HEK293 (cell line): Measurements from ENCODE around the gene MPHOSPH9.

Experiments
- CTCF ChIA-PET: fragments of 350-600 bp; formaldehyde crosslinking; extraction: SDS; loops from one replicate; lab custom pipeline; 2021; ENCODE audit warnings: antibody characterized with exemption; lab: Yijun Ruan, JAX
- POLR2A ChIA-PET: fragments of 300-600 bp; formaldehyde crosslinking; extraction: SDS; loops from one replicate; lab custom pipeline; 2020; ENCODE audit warnings: antibody characterized with exemption, inconsistent platforms; lab: Yijun Ruan, JAX
- H3K27ac ChIP-seq: fragments of 200-500 bp; sonication (Bioruptor generic); 2 replicates; pipeline ENCODE4 v1.5.1; 2014; ENCODE audit warnings: low read depth, low read length, control low read depth, inconsistent platforms; ENCODE audit errors: extremely low read depth
- H3K36me3 ChIP-seq, 2 experiments: fragments of 200-500 bp in 1 of 2; sonication (Bioruptor generic) in 1 of 2; 1 replicate in 1 of 2; 2 replicates in 1 of 2; pipeline ENCODE4 v1.5.1; 2014 to 2017; ENCODE audit warnings: inconsistent platforms in 2 of 2, low read length in 2 of 2; ENCODE audit not compliant: control insufficient read depth in 2 of 2, insufficient read depth in 1 of 2
- H3K4me1 ChIP-seq: fragments of 200-500 bp; sonication (Bioruptor generic); 2 replicates; pipeline ENCODE4 v1.5.1; 2014; ENCODE audit warnings: mild to moderate bottlenecking, low read length, inconsistent platforms; ENCODE audit not compliant: control insufficient read depth, insufficient read depth
- H3K4me3 ChIP-seq: 2 replicates; pipeline ENCODE4 v1.5.1; 2011; ENCODE audit warnings: low read depth, mild to moderate bottlenecking, control low read depth, low read length, moderate library complexity
- H3K9me3 ChIP-seq: fragments of 200-500 bp; sonication (Bioruptor generic); 2 replicates; pipeline ENCODE4 v1.5.1; 2014; ENCODE audit warnings: low read depth, low read length, inconsistent platforms; ENCODE audit not compliant: control insufficient read depth, insufficient read depth
- IKZF3 ChIP-seq: fragments of 450-650 bp; IDR thresholded peaks from 2 replicates; pipeline ENCODE4 v1.5.0; 2018; ENCODE audit warnings: missing biosample characterization, mild to moderate bottlenecking, missing genetic modification characterization, moderate library complexity
- PRDM10 ChIP-seq: fragments of 450-650 bp; formaldehyde crosslinking; IDR thresholded peaks from 2 replicates; pipeline ENCODE4 v1.5.1; 2016; ENCODE audit warnings: missing biosample characterization, missing genetic modification characterization
- RBAK ChIP-seq: fragments of 450-650 bp; formaldehyde crosslinking; IDR thresholded peaks from 2 replicates; pipeline ENCODE4 v1.5.1; 2016; ENCODE audit warnings: missing biosample characterization, missing genetic modification characterization
- SALL2 ChIP-seq: fragments of 450-650 bp; formaldehyde crosslinking; IDR thresholded peaks from 2 replicates; pipeline ENCODE4 v1.5.0; 2017; ENCODE audit warnings: missing biosample characterization, mild to moderate bottlenecking, missing genetic modification characterization, borderline replicate concordance
- WT1 ChIP-seq: fragments of 450-650 bp; formaldehyde crosslinking; IDR thresholded peaks from 2 replicates; pipeline ENCODE4 v1.5.1; 2016; ENCODE audit warnings: missing biosample characterization, missing genetic modification characterization
- YY2 ChIP-seq: fragments of 450-650 bp; formaldehyde crosslinking; IDR thresholded peaks from 2 replicates; pipeline ENCODE4 v1.5.1; 2016; ENCODE audit warnings: missing biosample characterization, missing genetic modification characterization
- ZFP69B ChIP-seq: fragments of 450-650 bp; formaldehyde crosslinking; IDR thresholded peaks from 2 replicates; pipeline ENCODE4 v1.5.1; 2016; ENCODE audit warnings: missing biosample characterization, missing genetic modification characterization
- ZNF133 ChIP-seq: fragments of 450-650 bp; formaldehyde crosslinking; IDR thresholded peaks from 2 replicates; pipeline ENCODE4 v1.5.1; 2016; ENCODE audit warnings: missing biosample characterization, missing genetic modification characterization
- ZNF174 ChIP-seq: fragments of 450-650 bp; formaldehyde crosslinking; IDR thresholded peaks from 2 replicates; pipeline ENCODE4 v1.5.0; 2017; ENCODE audit warnings: missing biosample characterization, mild to moderate bottlenecking, missing genetic modification characterization
- ZNF184 ChIP-seq: fragments of 450-650 bp; IDR thresholded peaks from 2 replicates; pipeline ENCODE4 v1.5.1; 2018; ENCODE audit warnings: missing biosample characterization, mild to moderate bottlenecking, missing genetic modification characterization
- ZNF2 ChIP-seq: fragments of 450-650 bp; formaldehyde crosslinking; IDR thresholded peaks from 2 replicates; pipeline ENCODE4 v1.5.1; 2016; ENCODE audit warnings: missing biosample characterization, missing genetic modification characterization
- ZNF214 ChIP-seq: fragments of 450-650 bp; formaldehyde crosslinking; IDR thresholded peaks from 2 replicates; pipeline ENCODE4 v1.5.1; 2017; ENCODE audit warnings: missing biosample characterization, mild to moderate bottlenecking, missing genetic modification characterization, borderline replicate concordance
- ZNF23 ChIP-seq: fragments of 450-650 bp; formaldehyde crosslinking; IDR thresholded peaks from 2 replicates; pipeline ENCODE4 v1.5.1; 2016; ENCODE audit warnings: missing biosample characterization, missing genetic modification characterization, borderline replicate concordance
- ZNF350 ChIP-seq: fragments of 450-650 bp; formaldehyde crosslinking; IDR thresholded peaks from 2 replicates; pipeline ENCODE4 v1.5.0; 2017; ENCODE audit warnings: missing biosample characterization, mild to moderate bottlenecking, missing genetic modification characterization
- ZNF521 ChIP-seq: fragments of 450-650 bp; formaldehyde crosslinking; IDR thresholded peaks from 2 replicates; pipeline ENCODE4 v1.5.1; 2017; ENCODE audit warnings: missing biosample characterization, mild to moderate bottlenecking, missing genetic modification characterization
- ZNF555 ChIP-seq: fragments of 450-650 bp; formaldehyde crosslinking; conservative IDR thresholded peaks from 2 replicates; pipeline ENCODE4 v1.5.1; 2017; ENCODE audit warnings: missing biosample characterization, mild to moderate bottlenecking, missing genetic modification characterization, inconsistent platforms
- ZNF626 ChIP-seq: fragments of 450-650 bp; sonication (Bioruptor Pico); formaldehyde crosslinking; IDR thresholded peaks from 2 replicates; pipeline ENCODE4 v1.5.1; 2018; ENCODE audit warnings: missing biosample characterization, missing genetic modification characterization, inconsistent platforms
- ZNF629 ChIP-seq: fragments of 450-650 bp; formaldehyde crosslinking; IDR thresholded peaks from 2 replicates; pipeline ENCODE4 v1.5.1; 2017; ENCODE audit warnings: missing biosample characterization, missing genetic modification characterization
- ZNF645 ChIP-seq: fragments of 450-650 bp; formaldehyde crosslinking; IDR thresholded peaks from 2 replicates; pipeline ENCODE4; 2016; ENCODE audit warnings: missing biosample characterization, missing genetic modification characterization
- ZNF704 ChIP-seq: fragments of 450-650 bp; formaldehyde crosslinking; IDR thresholded peaks from 2 replicates; pipeline ENCODE4 v1.5.1; 2016; ENCODE audit warnings: missing biosample characterization, missing genetic modification characterization
- ZNF747 ChIP-seq: fragments of 450-650 bp; formaldehyde crosslinking; IDR thresholded peaks from 2 replicates; pipeline ENCODE4 v1.5.1; 2016; ENCODE audit warnings: missing biosample characterization, missing genetic modification characterization
- ZNF830 ChIP-seq: fragments of 450-650 bp; IDR thresholded peaks from 2 replicates; pipeline ENCODE4 v1.5.0; 2018; ENCODE audit warnings: missing biosample characterization, missing genetic modification characterization, low read depth, mild to moderate bottlenecking, moderate library complexity
- ZSCAN30 ChIP-seq: fragments of 450-650 bp; IDR thresholded peaks from 2 replicates; pipeline ENCODE4 v1.5.1; 2018; ENCODE audit warnings: missing biosample characterization, mild to moderate bottlenecking, missing genetic modification characterization, moderate library complexity

The MPHOSPH9 gene

GRCh38 chr12:123266679-123267277, 33.8 kb upstream of the MPHOSPH9 start:
- H3K9me3 ChIP-seq: no peaks in the 10 kb centered on the region
- CTCF ChIA-PET: interaction anchor here (0.7 kb wide), 1 partner anchor 234 kb away, joined by 3 read pairs; no protein-coding TSS in a partner anchor
- TF ChIP-seq ZNF555 (tag by site-specific recombination) (no peak), ZNF2 (no peak), ZNF350 (tag by site-specific recombination) (no peak), ZNF747 (tag by site-specific recombination) (no peak), RBAK (no peak), IKZF3 (no peak), ZNF521 (no peak), WT1 (no peak), ZNF645 (tag by site-specific recombination) (no peak), YY2 (tag by site-specific recombination) (no peak), ZNF184 (tag by site-specific recombination) (no peak), ZNF133 (tag by site-specific recombination) (no peak), ZNF626 (no peak), ZFP69B (tag by site-specific recombination) (no peak), ZNF23 (tag by site-specific recombination) (no peak)
- TF ChIP-seq, all 188 proteins: peak for 0
- H3K27ac ChIP-seq: no peak overlapping the region
- H3K4me1 ChIP-seq: 0 out of 2 replicates have a peak, but pooled peaks cover 3% of the 10 kb centered on the region
- peaks cover 10 to 66% of the 10 kb centered on the region in 2 experiments; a peak in 2 of 3 replicates for H3K36me3 ChIP-seq
- no peak overlapping the region for H3K4me3 ChIP-seq
- POLR2A ChIA-PET: interaction anchor here (0.6 to 1.4 kb wide), 4 partner anchors 10 to 317 kb away, joined by 3 read pairs; partner anchors contain the start of gene TMED2

GRCh38 chr12:123265851-123266678, 33.1 kb upstream of the MPHOSPH9 start:
- ChIA-PET CTCF (interaction anchor here (0.7 kb wide), 1 partner anchor 234 kb away, joined by 3 read pairs; no protein-coding TSS in a partner anchor), POLR2A (interaction anchor here (0.6 to 1.4 kb wide), 3 partner anchors 9 to 99 kb away, joined by 3 read pairs; no protein-coding TSS in a partner anchor)
- TF ChIP-seq PRDM10: no peak
- no peak for TF ChIP-seq SALL2
- no peak for TF ChIP-seq ZSCAN30 (tag by site-specific recombination)
- no peak for TF ChIP-seq ZNF704 (tag by site-specific recombination)
- no peak for TF ChIP-seq ZNF830 (tag by site-specific recombination)
- no peak for TF ChIP-seq ZNF629 (tag by site-specific recombination)
- TF ChIP-seq ZNF214 (tag by site-specific recombination): no peak
- TF ChIP-seq ZNF350 (tag by site-specific recombination): no peak
- TF ChIP-seq ZNF174 (tag by site-specific recombination): no peak

More at GRCh38 chr12:123265851-123266678, 33.1 kb upstream of the MPHOSPH9 start:
- no peaks in the 10 kb centered on the region for H3K9me3 ChIP-seq
- peaks cover 16 to 73% of the 10 kb centered on the region in 2 experiments for H3K36me3 ChIP-seq
- H3K4me3 ChIP-seq: no peak overlapping the region
- 0 out of 2 replicates have a peak, but pooled peaks cover 3% of the 10 kb centered on the region for H3K4me1 ChIP-seq
- no peak overlapping the region for H3K27ac ChIP-seq
